ENCODE measurements around the gene NAA60. TPM values are rescaled to one million over a fixed set of nuclear protein-coding genes. Genes with fewer than 3 reads are reported as not detected.

The NAA60 gene
- total and polyA plus RNA-seq, 9 of the 15 experiments (the other 6 are each of a cell fraction or from before 2014, with no cell fraction given), result 2.1 to 49.4 (median 10.3) TPM

GRCh38 chr16:3485097-3485745, 41.7 kb downstream of the NAA60 start:
- intact Hi-C loops (cut with micrococcal nuclease) (no loop called here), in situ Hi-C loops (cut with MboI) (no loop called here)
- Histone ChIP-seq H3K27me3 (ENCODE audit: control insufficient read depth in 2 of 2, insufficient read depth in 2 of 2, low read length in 2 of 2) (no peaks in the 10 kb centered on the region), H3K9ac (ENCODE audit: insufficient read depth in 1 of 2, low read depth in 2 of 2, low read length in 2 of 2) (no peak overlapping the region), H3K9me3 (replicated peaks; ENCODE audit: control insufficient read depth, insufficient read depth, low read depth, low read length) (no peaks in the 10 kb centered on the region), H3K27ac (ENCODE audit: extremely low read depth, low read depth, low read length) (no peak overlapping the region), H3K4me2 (ENCODE audit: insufficient read depth, low read length) (no peak overlapping the region), H3K9me1 (ENCODE audit: control insufficient read depth, insufficient read depth, low read length) (peaks cover 7% of the 10 kb centered on the region), H3K4me3 (no peak overlapping the region), H4K20me1 (replicated peaks; ENCODE audit: control insufficient read depth, insufficient read depth, low read length) (no peaks in the 10 kb centered on the region; the same call in 1 of the 2 replicates), H3K79me2 (ENCODE audit: control insufficient read depth, insufficient read depth, low read length) (no peaks in the 10 kb centered on the region), H3K36me3 (ENCODE audit: control insufficient read depth, insufficient read depth, low read length) (peaks cover 55% of the 10 kb centered on the region), H2AFZ (ENCODE audit: low read depth, low read length) (no peak overlapping the region), H3K4me1 (replicated peaks in 1 of 2; ENCODE audit: control insufficient read depth in 2 of 2, insufficient read depth in 2 of 2, low read length in 2 of 2) (peaks cover 7 to 47% of the 10 kb centered on the region in 2 experiments; a peak in 4 of 5 replicates)
- 74% methylated on average over 8 of the region's 15 CpGs for WGBS (ENCODE audit: insufficient coverage, low coverage, missing lambda C conversion rate)
- ChIA-PET POLR2A (no interaction called here), CTCF (ENCODE audit: low intra/inter-chr PET ratio) (no interaction called here)
- TSS peak; percentile 18 for BruUV-seq (replicated peaks)
- DNase-seq (ENCODE audit: extremely low read depth in 1 of 4, low spot score in 3 of 4) (no peak), ATAC-seq (no peak), FAIRE-seq (no peak)
- TF ChIP-seq ZKSCAN8 (CRISPR knock-in tag; IDR thresholded peaks at IDR 0.05) (no peak), EP300 (IDR thresholded peaks at IDR 0.05; ENCODE audit: low read length) (no peak), SRSF7 (optimal IDR thresholded peaks at IDR 0.05; ENCODE audit: low read depth, low read length) (no peak), POLR2G (IDR thresholded peaks at IDR 0.05; ENCODE audit: low read depth, low read length) (peak; percentile 6; the same call in 1 of the 2 replicates)
- TF ChIP-seq, protein P1, sequence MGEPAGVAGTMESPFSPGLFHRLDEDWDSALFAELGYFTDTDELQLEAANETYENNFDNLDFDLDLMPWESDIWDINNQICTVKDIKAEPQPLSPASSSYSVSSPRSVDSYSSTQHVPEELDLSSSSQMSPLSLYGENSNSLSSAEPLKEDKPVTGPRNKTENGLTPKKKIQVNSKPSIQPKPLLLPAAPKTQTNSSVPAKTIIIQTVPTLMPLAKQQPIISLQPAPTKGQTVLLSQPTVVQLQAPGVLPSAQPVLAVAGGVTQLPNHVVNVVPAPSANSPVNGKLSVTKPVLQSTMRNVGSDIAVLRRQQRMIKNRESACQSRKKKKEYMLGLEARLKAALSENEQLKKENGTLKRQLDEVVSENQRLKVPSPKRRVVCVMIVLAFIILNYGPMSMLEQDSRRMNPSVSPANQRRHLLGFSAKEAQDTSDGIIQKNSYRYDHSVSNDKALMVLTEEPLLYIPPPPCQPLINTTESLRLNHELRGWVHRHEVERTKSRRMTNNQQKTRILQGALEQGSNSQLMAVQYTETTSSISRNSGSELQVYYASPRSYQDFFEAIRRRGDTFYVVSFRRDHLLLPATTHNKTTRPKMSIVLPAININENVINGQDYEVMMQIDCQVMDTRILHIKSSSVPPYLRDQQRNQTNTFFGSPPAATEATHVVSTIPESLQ (CRISPR knock-in tag; IDR thresholded peaks at IDR 0.05), result no peak
